SK-MEL-5 (cell line): ENCODE data around the gene TMA7. TPM values are rescaled to one million over a fixed set of nuclear protein-coding genes. Genes with fewer than 3 reads are reported as not detected.
"Not testable (repeated sequence)": the region's sequence is repeated elsewhere in the genome, so short reads cannot be mapped to it uniquely, and the experiment has no call there.

Experiments
- DNase-seq: peaks from one replicate; pipeline ENCODE4 v3.0.0-alpha.2; 2016; ENCODE audit warnings: low read depth, low spot score
- in situ Hi-C: cut with HindIII; loops from 2 replicates; pipeline ENCODE4 v1.10.0; 2016; ENCODE audit warnings: low sequenced_read_pairs, high pct_unique_total_duplicates, low pct_unique_long_range_greater_than_20kb
- total RNA-seq: library from RNA; depleted of rRNA; stranded (reverse); fragments of >200 nt; shearing (Covaris generic); gene quantifications from 2 replicates; pipeline ENCODE4 v1.2.3, GENCODE V29; 2014; rRNA removed

The TMA7 gene
- total RNA-seq, 1 experiment from 2014 or later, result 412 TPM

DNA sequence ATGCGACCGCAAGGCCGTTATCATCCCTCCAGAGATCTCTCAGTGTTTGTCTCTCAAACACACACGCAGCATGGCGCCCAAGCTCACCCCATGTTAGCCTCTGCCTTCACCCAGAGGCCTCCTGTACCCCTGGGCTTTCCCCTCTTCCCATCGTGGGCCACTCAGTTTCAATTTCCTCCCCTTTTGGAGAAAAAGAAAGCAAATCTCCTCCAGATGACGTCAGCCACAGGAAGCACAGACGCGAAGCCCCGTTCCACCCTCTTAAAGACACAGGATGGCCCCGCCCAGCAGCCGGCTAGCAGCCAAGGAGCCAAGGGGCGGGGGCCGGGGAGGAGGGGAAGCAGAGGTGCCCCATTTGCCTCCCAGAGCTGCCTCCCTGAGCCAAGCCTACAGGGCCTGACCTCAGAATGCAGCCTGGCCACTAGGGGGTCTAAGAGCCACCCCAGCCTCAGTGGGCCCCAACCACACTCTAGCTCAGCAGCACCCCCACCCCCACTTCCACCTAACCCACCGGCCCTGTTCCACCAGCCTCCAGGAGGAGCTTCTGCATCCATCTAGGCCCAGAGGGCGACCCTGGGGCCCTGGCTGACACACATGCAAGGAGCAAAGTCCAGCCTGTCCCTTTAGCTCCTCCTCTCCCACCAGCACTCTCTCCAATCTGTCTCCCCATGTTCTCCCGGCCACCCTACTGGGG is 33.0 kb downstream of the TMA7 start:
- in situ Hi-C loops, result no loop called here
- DNase-seq, result peak; percentile 91

DNA sequence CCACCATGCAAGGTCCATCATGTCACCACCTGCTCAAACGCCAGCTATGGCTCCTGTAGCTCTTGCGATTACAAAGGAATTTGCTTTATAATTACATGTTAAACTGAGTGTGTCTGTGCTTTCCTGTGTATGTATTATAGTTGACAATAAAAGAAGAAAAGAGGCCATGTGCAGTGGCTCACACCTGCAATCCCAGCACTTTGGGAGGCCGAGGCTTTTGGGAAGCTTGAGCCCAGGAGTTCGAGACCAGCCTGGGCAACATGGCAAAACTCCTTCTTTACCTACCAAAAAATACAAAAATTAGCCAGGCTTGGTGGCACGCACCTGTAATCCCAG is 33.5 kb downstream of the TMA7 start:
- in situ Hi-C loops, result no loop called here
- DNase-seq, result no peak

DNA sequence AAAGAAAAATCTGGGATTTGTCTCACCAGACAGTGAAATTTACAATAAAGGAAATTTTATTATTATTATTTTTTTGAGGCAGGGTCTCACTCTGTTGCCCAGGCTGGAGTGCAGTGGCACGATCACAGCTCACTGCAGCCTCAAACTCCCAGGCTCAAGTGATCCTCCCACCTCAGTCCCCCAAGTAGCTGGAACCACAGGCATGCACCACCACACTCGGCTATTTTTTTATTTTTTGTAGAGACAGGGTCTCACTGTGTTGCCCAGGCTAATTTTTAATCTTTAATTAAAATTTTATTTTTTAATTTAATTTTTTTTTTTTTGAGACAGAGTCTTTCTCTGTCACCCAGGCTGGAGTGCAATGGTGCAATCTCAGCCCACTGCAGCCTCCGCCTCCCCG is 34.0 kb downstream of the TMA7 start:
- DNase-seq, in situ Hi-C loops: not testable (repeated sequence)

DNA sequence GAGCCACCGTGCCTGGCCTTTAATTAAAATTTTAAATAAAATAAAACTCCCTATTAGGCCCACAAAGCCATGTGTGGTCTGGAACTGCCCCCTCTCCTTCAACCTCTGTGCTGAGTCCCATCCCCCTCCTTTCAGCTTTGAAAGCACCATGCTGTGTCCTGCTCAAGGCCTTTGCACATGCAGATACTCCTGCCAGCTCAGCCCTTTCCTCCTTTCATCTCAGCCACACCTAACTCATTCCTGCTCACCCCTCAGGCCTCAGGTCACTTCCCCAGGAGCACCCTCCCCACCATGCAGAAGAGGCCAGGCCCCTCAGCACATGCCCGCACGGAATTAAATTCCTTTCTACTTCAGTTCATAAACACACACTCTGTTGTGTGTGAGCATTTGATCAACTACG is 34.6 kb downstream of the TMA7 start:
- no peak for DNase-seq
- in situ Hi-C loops, result no loop called here

DNA sequence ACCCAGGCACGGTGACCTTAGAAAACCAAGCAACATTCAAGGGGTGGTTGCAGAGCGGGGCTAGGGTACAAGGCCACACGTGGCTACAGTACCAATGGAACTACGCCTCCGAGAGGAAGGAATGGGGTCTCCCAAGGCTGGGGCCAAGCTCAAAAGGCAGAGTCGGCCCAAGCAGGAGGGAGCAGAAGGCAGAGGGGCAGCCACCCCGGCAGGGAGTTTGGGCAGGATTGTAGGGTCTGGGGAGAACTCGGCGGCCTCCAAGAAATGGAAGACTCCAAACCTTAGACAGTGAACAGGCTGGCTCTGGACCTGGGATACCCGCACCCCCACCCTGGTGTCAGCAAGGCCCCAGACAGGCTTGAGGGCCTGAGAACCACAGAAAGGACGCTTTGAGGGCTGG is 35.1 kb downstream of the TMA7 start:
- no peak for DNase-seq
- in situ Hi-C loops, result no loop called here

DNA sequence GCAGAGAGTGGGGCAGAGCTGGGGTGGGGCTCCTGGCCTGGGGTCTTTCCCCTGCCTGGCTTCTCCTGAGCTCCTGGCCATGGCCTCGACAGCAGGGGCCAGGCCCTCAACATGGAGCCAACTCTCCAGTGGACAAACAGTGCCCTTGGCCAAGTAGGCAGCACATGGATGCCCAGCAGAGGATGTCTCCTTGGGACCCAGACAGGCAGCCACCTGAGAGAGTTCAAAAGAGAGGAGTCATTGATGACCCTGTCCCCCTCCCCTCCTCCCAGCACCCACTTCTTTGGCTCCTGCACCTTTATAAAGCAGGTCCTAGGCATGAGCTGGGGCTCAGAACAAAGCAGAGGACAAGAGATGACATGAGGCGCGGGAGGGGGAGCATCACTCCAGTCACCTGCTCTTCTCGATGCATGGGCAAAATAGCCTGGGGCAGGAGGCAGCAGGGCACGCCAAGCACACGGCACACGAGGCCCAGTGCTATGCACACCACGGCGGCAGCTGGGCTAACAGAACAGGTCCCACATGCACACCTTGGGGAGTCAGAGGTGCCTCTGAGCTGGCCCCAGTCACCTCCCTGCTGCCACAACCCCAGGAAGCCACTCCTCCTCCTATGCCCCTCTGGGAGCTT is 36.5 kb downstream of the TMA7 start:
- in situ Hi-C loops, result no loop called here
- no peak for DNase-seq

DNA sequence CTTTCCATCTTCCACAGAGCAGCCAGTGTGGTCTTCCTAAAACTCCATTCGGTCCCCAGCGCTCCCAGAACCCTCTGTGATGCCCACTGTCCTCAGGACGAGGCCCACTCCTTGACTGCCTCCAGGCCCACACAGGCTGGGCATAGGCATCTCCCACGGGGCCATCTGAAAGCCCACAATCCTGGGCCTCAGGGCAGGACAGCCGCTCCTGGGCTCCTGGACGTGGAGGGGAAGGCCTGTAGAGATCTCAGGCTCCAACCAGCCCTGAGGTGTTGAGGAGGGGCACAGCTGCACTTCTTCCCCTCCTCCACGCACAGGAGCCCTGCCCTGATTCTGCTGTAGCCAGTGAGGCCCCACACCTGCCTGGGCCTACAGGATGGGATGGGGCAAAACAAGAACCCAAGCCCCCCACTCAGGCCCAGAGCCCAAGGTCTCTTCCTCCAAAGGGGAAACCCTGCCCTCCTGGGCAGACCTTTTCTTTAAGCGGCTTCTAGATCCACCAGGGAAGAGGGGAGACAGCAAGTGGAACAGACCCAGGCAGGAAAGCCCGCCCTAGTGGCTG is 38.0 kb downstream of the TMA7 start:
- in situ Hi-C loops, result no loop called here
- DNase-seq, result no peak

DNA sequence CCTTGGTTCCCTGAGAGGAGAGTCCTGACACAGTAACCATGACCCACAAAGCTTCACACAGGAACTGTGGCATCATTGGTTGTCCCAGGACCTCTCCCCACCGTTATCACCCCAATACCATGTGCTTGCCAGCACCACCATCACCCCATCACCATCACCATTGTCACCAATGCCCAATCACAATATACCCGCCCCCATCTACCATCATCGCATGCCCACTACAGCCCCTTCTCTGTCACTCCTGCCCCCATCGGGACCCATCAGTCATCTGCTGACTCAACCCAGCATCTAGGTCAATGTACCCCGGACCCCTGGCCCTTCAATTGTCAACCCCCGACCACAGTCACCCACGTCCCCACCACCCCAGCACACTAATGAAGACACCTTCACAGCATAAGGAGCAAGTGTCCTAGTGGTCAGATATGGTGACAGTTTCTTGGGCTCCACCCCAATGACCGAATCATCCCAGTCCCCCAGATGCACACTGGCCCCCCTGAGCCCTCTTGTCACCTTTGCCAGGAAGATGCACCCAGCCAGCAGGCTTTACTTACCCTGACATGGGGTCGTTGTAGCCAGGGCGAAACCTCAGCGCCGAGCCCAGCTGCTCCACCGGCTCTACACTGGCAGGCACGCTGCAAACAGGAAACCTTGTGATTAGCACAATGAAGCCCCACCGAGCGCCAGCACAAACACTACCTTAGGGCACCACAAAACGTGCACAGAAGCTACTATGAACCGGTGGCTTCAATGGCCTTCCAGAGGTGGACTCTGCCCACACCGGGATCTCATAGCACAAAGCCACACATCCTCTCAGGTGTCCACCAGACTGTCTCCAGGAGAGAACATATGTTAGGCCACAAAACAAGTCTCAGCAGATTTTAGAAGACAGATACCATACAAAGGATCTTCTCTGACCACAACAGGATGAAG is 38.8 kb downstream of the TMA7 start:
- no peak for DNase-seq
- in situ Hi-C loops, result no loop called here

DNA sequence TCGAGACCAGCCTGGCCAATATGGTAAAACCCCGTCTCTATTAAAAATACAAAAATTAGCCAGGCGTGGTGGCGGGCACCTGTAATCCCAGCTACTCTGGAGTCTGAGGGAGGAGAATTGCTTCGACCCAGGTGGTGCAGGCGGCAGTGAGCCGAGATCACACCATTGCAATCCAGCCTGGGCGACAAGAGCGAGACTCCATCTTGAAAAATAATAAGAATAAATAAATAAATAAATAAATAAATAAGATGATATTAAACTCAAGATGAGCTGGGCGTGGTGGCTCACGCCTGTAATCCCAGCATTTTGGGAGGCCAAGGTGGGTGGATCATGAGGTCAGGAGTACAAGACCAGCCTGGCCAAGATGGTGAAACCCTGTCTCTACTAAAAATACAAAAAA is 40.8 kb downstream of the TMA7 start:
- in situ Hi-C loops, result not testable (repeated sequence)

DNA sequence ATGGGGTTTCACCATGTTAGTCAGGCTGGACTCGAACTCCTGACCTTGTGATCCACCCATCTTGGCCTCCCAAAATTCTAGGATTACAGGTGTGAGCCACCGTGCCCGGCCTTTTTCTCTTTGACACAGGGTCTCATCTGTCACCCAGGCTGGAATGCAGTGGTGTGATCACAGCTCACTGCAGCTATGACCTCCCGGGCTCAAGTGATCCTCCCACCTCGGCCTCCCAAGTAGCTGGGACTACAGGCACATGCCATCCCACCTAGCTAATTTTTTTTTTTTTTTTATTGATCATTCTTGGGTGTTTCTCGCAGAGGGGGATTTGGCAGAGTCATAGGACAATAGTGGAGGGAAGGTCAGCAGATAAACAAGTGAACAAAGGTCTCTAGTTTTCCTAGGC is 42.8 kb downstream of the TMA7 start:
- DNase-seq, in situ Hi-C loops: not testable (repeated sequence)

More for the DNA sequence above, 40.8 kb downstream of the TMA7 start:
- DNase-seq, result not testable (repeated sequence)

DNA sequence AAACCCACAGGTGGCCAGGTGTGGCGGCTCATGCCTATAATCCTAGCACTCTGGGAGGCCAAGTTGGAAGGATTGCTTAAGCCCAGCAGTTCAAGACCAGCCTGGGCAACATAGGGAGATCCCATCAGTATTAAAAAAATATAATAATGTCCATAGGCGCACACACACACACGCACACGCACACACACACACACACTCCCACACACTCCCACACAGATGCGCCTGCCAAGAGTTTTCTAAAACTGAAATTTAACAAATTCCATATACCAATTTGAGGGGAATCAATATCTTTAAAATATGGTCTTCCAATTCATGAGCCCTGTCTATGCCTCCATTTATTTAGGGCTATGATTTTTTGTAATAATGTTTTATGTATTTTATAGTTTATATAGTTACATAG is 46.9 kb downstream of the TMA7 start:
- DNase-seq, result no peak
- in situ Hi-C loops, result no loop called here

DNA sequence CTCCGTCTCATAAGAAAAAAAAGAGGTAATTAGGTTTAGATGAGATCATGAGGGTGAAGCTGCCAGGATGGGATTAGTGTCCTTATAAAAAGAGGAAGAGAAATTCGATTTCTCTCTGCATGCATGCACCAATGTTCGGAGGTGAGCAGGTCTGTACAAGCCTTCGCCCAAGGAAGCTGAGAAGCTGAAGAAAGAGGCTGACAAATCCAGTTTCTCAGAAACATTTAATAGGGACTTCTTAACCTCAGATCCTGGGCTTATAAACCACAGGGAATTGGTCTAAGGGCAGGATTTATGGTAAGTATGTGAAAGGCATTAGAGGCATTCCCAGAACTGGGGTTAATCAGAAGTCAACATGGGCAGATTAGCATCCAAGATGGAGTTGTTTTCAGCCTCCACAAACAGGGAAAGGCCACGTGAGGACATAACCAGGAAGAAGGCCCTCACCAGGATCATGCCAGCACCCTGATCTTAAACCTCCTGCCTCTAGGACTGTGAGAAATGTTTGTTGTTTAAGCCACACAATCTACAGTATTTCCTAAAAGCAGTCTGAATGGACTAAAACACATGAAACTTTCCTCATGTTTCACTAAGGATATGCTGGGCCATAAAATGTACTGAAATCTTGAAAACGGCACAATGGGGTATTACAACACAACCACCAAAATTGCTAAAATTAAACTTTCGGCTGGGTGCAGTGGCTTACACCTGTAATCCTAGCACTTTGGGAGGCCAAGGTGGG is 52.6 kb downstream of the TMA7 start:
- no peak for DNase-seq
- in situ Hi-C loops, result no loop called here

DNA sequence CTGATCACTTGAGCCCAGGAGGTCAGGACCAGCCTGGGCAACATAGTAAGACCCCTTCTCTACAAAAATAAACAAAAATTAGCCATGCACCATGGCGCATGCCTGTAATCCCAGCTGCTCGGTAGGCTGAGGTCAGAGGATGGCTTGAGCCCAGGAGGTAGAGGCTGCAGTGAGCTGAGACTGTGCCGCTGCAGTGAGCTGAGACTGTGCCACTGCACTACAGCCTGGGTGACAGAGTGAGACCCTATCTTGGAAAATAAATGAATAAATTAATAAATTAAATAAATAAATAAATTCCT is 53.1 kb downstream of the TMA7 start:
- in situ Hi-C loops, result no loop called here
- DNase-seq, result no peak

Other genes starting within 250 kb of the TMA7 start
- gene CAMP, start 216.8 kb upstream of the TMA7 start, total RNA-seq, result 1.1 TPM in 1 of 2 replicates, not detected in the other
- 8.9 and 9.8 TPM in 2 replicates for gene ZNF589, start 199.2 kb upstream of the TMA7 start, total RNA-seq
- 25.5 and 32.7 TPM in 2 replicates for gene NME6, start 138.9 kb upstream of the TMA7 start, total RNA-seq
- not detected in 2 replicates for gene SPINK8, start 106.6 kb upstream of the TMA7 start, total RNA-seq
- gene FBXW12, start 68.0 kb upstream of the TMA7 start, total RNA-seq, result not detected in 2 replicates
- gene PLXNB1, start 10.2 kb upstream of the TMA7 start, total RNA-seq, result 4.9 and 7.4 TPM in 2 replicates
- gene CCDC51, start 138 bp upstream of the TMA7 start, total RNA-seq, result 41.6 and 43.8 TPM in 2 replicates
- 5.5 and 7.7 TPM in 2 replicates for gene ATRIP, start 6.5 kb downstream of the TMA7 start, total RNA-seq
- 120 and 131 TPM in 2 replicates for gene SHISA5, start 63.9 kb downstream of the TMA7 start, total RNA-seq
- gene PFKFB4, start 116.5 kb downstream of the TMA7 start, total RNA-seq, result 39.3 and 44.7 TPM in 2 replicates
- 14.9 and 18.8 TPM in 2 replicates for gene UCN2, start 123.5 kb downstream of the TMA7 start, total RNA-seq
- gene COL7A1, start 155.1 kb downstream of the TMA7 start, total RNA-seq, result 0.26 and 2.0 TPM in 2 replicates
- 288 and 322 TPM in 2 replicates for gene UQCRC1, start 169.4 kb downstream of the TMA7 start, total RNA-seq
- gene TMEM89, start 181.5 kb downstream of the TMA7 start, total RNA-seq, result not detected in 2 replicates
- gene SLC26A6, start 195.2 kb downstream of the TMA7 start, total RNA-seq, result 26.3 and 27.1 TPM in 2 replicates
- 3.2 and 3.6 TPM in 2 replicates for gene CELSR3, start 222.6 kb downstream of the TMA7 start, total RNA-seq
- gene NCKIPSD, start 245.7 kb downstream of the TMA7 start, total RNA-seq, result 15.9 and 16.6 TPM in 2 replicates